ENCODE results near the gene TP53I11.

DNA sequence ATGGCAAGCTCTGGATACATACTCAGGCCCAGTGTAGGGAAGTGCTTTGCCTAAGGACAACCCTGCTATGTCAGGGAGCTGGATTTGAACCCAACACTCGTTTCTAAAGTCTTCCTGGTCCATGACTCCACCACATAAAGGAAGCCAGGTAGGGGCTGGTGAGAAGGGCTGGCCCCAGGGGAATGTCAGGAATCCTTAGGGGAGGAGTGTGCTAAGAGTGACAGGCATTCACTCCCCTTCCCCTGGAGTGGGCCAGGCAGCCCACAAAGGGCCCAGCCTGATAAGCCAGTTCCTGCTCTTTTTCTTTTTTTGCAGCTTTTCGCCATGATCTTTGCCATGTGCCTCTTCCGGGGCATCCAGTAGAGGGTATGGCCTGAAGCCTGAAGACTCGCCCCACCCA lies 21.9 kb downstream of the TP53I11 start:
- TF ChIP-seq, protein P1, sequence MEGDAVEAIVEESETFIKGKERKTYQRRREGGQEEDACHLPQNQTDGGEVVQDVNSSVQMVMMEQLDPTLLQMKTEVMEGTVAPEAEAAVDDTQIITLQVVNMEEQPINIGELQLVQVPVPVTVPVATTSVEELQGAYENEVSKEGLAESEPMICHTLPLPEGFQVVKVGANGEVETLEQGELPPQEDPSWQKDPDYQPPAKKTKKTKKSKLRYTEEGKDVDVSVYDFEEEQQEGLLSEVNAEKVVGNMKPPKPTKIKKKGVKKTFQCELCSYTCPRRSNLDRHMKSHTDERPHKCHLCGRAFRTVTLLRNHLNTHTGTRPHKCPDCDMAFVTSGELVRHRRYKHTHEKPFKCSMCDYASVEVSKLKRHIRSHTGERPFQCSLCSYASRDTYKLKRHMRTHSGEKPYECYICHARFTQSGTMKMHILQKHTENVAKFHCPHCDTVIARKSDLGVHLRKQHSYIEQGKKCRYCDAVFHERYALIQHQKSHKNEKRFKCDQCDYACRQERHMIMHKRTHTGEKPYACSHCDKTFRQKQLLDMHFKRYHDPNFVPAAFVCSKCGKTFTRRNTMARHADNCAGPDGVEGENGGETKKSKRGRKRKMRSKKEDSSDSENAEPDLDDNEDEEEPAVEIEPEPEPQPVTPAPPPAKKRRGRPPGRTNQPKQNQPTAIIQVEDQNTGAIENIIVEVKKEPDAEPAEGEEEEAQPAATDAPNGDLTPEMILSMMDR (IDR thresholded peaks at IDR 0.05) = no peak
- TF ChIP-seq POLR2A (IDR thresholded peaks at IDR 0.05) = no peak

Measured in thyroid gland (tissue), 4 donors.